Stimulated activated CD8-positive, alpha-beta memory T cell treated with anti-CD3 and anti-CD28 coated beads, Interleukin-2, amount 100 ng/mL, for 1 hour (primary cell): ENCODE results near the gene NAGPA.
"Not testable (repeated sequence)": the region's sequence is repeated elsewhere in the genome, so short reads cannot be mapped to it uniquely, and the experiment has no call there.

ENCODE experiments used
- DNase-seq, 2 donors: peaks; one replicate each; pipeline ENCODE4 v3.0.0-alpha.2; 2020; ENCODE audit warnings: low read depth in 2 of 2

NAGPA gene

GRCh38 chr16:5060073-5060641, 26.4 kb upstream of the NAGPA start:
- DNase-seq: no peak

- DNase-seq: no peak
These were observed 25.8 kb upstream of the NAGPA start for GRCh38 chr16:5059386-5060072.

GRCh38 chr16:5058476-5058875, 24.7 kb upstream of the NAGPA start:
- no peak for DNase-seq

- no peak for DNase-seq
These were observed 22.6 kb upstream of the NAGPA start for GRCh38 chr16:5056352-5056751.

- DNase-seq: no peak
These were observed 21.4 kb upstream of the NAGPA start for GRCh38 chr16:5054876-5055865.

GRCh38 chr16:5046914-5047313, 13.2 kb upstream of the NAGPA start:
- no peak for DNase-seq

- DNase-seq: no peak
These were observed 11.9 kb upstream of the NAGPA start for GRCh38 chr16:5045499-5046115.

GRCh38 chr16:5044581-5044980, 10.8 kb upstream of the NAGPA start:
- DNase-seq: not testable (repeated sequence)

GRCh38 chr16:5044011-5044540, 10.3 kb upstream of the NAGPA start:
- no peak for DNase-seq

- no peak for DNase-seq
These were observed 8.9 kb upstream of the NAGPA start for GRCh38 chr16:5042574-5043171.

- no peak for DNase-seq
These were observed 7.9 kb upstream of the NAGPA start for GRCh38 chr16:5041600-5042133.

- no peak for DNase-seq
These were observed 6.7 kb upstream of the NAGPA start for GRCh38 chr16:5040451-5040850.

- no peak for DNase-seq
These were observed 2.8 kb upstream of the NAGPA start for GRCh38 chr16:5036228-5037156.

GRCh38 chr16:5035909-5036227, 2.1 kb upstream of the NAGPA start:
- no peak for DNase-seq

GRCh38 chr16:5034167-5034523, 410 bp upstream of the NAGPA start:
- DNase-seq: no peak

GRCh38 chr16:5032748-5033167, 977 bp downstream of the NAGPA start:
- no peak for DNase-seq

GRCh38 chr16:5031601-5032000, 2.1 kb downstream of the NAGPA start:
- no peak for DNase-seq

- DNase-seq: no peak
These were observed 3.4 kb downstream of the NAGPA start for GRCh38 chr16:5030251-5030870.

- DNase-seq: no peak
These were observed 4.7 kb downstream of the NAGPA start for GRCh38 chr16:5028950-5029475.
